ENCODE results near the gene CDK6.
A peak's percentile ranks its signal among the peaks of the same experiment; 100 is the strongest.
"Not testable (repeated sequence)": the region's sequence is repeated elsewhere in the genome, so short reads cannot be mapped to it uniquely, and the experiment has no call there.

Gene CDK6

DNA sequence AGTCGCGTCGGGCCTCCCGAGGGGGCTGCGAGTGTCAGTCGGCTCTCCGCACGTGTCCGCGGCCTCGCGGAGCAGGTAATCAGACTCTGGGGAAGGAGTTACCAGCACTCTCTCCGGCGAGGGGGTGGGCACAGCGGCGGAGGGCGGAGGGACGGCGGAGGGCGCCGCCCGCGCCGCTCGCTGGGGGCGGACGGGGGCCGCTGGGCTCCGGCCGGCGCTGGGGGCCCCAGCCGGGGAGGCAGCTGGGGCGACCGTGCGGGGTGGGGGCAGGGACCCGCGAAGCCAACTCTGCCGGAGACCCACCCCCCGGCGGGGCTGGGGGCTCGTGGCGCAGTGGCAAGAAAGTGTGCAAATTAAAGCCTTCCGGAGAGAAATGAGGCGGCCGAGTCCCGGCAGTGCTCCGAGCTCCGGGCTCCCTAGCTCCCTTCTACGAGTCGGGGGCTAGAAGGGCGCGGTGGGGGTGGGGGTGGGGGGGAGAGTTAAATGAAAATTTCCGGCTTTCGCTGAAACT lies at the start of gene CDK6:
TSS of gene CDK6 (minus strand) at position 85 of the 511 bp plus-strand sequence. CDS start 3,250 bp downstream, outside the sequence.
- DNase-seq (ENCODE audit: low spot score), result peak; percentile 84
- in situ Hi-C loops (cut with MboI; ENCODE audit: low sequenced_read_pairs, unreplicated experiment), result no loop called here
- TF ChIP-seq, protein P1, sequence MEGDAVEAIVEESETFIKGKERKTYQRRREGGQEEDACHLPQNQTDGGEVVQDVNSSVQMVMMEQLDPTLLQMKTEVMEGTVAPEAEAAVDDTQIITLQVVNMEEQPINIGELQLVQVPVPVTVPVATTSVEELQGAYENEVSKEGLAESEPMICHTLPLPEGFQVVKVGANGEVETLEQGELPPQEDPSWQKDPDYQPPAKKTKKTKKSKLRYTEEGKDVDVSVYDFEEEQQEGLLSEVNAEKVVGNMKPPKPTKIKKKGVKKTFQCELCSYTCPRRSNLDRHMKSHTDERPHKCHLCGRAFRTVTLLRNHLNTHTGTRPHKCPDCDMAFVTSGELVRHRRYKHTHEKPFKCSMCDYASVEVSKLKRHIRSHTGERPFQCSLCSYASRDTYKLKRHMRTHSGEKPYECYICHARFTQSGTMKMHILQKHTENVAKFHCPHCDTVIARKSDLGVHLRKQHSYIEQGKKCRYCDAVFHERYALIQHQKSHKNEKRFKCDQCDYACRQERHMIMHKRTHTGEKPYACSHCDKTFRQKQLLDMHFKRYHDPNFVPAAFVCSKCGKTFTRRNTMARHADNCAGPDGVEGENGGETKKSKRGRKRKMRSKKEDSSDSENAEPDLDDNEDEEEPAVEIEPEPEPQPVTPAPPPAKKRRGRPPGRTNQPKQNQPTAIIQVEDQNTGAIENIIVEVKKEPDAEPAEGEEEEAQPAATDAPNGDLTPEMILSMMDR (IDR thresholded peaks at IDR 0.05; ENCODE audit: borderline replicate concordance, control extremely low read depth, extremely low read depth, insufficient read depth, missing control alignments), result no peak

DNA sequence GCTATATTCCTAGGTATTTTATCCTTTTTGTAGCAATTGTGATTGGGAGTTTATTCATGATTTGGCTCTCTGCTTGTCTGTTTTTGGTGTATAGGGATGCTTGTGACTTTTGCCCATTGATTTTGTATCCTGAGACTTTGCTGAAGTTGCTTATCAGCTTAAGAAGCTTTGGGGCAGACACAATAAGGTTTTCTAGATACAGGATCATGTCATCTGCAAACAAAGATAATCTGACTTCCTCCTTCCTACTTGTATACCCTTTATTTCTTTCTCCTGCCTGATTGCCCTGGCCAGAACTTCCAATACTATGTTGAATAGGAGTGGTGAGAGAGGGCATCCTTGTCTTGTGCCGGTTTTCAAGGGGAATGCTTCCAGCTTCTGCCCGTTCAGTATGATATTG lies 49.7 kb upstream of the CDK6 start:
- DNase-seq (ENCODE audit: low spot score); in situ Hi-C loops (cut with MboI; ENCODE audit: low sequenced_read_pairs, unreplicated experiment): not testable (repeated sequence)

DNA sequence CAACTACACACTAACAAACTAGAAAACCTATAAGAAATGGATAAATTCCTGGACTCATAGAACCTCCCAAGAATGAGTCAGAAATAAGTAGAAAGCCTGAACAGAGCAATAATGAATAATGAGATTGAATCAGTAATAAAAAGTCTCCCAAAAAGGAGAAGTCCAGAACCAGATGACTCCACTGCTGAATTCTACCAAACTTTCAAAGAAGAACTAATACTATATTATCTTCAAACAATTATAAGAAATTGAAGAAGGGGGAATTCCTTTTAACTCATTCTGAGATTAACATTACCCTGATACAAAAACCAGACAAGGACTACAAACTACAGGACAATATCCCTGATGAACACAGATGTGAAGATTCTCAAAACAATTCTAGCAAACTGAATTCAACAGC lies 47.8 kb upstream of the CDK6 start:
- TF ChIP-seq, protein P1 (IDR thresholded peaks at IDR 0.05; ENCODE audit: borderline replicate concordance, control extremely low read depth, extremely low read depth, insufficient read depth, missing control alignments), result no peak
- DNase-seq (ENCODE audit: low spot score), result no peak
- in situ Hi-C loops (cut with MboI; ENCODE audit: low sequenced_read_pairs, unreplicated experiment), result no loop called here

DNA sequence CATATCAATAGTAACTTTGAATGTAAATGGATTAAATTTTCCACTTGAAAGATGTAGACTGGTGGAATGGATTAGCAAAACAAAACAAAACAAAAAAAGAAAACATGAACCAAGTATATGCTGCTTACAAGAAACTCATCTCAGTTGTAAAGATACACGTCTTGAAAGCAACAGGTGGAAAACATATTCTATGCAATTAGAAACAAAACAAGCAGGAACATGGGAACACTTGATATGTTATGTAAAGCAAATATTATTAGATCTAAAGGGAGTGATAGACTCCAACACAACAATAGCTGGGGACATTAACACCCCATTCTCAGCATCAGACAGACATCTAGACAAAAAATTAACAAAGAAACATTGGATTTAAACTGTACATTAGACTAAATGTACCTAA lies 46.4 kb upstream of the CDK6 start:
- in situ Hi-C loops (cut with MboI; ENCODE audit: low sequenced_read_pairs, unreplicated experiment), result no loop called here
- TF ChIP-seq, protein P1 (IDR thresholded peaks at IDR 0.05; ENCODE audit: borderline replicate concordance, control extremely low read depth, extremely low read depth, insufficient read depth, missing control alignments), result no peak
- DNase-seq (ENCODE audit: low spot score), result no peak

DNA sequence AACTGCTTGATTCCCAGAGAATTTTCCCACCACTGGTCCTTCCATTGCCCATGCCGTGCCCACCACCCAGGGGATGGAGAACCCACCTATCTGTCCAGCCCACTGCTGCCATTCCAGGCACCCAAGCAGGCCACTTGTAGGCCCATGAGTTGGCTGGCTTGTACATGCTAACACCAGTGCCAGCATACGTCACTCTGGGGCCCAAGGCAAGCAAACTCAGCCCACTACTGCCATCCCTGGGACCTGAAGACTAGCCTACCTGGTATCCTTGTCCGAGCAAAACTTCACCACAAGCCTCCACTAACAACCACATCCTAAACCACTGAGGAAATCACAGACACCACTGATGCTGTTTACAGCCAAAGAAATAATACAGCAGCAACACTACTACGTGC lies 44.7 kb upstream of the CDK6 start:
- in situ Hi-C loops (cut with MboI; ENCODE audit: low sequenced_read_pairs, unreplicated experiment), result no loop called here
- TF ChIP-seq, protein P1 (IDR thresholded peaks at IDR 0.05; ENCODE audit: borderline replicate concordance, control extremely low read depth, extremely low read depth, insufficient read depth, missing control alignments), result no peak
- no peak for DNase-seq (ENCODE audit: low spot score)

DNA sequence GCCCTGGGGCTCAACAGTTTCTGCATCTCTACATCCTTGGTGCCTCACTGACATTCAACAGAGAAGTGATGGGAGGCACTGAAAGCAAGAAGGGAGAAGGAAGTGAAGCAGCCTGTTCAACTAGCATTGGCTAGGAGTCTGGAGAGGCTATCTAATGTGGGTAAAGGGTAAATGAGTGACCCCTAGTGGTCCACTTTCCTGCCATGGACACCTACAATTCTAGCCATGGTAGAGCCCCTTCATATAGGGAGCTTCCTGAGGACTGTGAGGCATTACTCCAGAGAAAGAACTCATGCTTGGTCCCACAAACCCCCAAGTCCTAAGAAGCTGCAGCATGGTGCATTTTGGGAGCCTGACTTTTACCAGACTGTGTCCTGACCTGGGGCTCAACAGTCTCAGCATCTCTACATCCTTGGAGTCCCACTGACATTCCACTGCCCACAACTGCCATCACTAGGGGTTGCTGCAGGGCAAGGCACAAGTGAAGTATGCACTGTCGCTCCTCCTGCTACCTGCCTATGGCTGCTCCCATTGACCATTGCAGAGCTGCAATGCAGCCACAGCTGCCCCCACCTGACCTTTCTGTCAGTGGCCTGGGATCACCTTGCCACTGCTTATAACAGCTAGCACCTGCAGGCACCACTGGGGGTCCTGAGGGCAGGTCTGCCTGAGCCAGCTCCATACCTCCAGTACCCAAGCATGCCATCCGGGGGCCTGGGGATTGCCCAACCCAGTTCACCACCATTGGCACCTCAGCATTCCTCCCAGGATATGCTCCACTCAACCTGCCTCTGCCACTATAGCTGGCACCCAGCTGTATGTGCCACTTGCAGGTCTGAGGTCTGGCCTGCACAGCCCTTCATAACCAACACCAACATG lies 44.1 kb upstream of the CDK6 start:
- DNase-seq (ENCODE audit: low spot score), result peak; percentile 33
- in situ Hi-C loops (cut with MboI; ENCODE audit: low sequenced_read_pairs, unreplicated experiment), result no loop called here
- TF ChIP-seq, protein P1 (IDR thresholded peaks at IDR 0.05; ENCODE audit: borderline replicate concordance, control extremely low read depth, extremely low read depth, insufficient read depth, missing control alignments), result peak; percentile 41

DNA sequence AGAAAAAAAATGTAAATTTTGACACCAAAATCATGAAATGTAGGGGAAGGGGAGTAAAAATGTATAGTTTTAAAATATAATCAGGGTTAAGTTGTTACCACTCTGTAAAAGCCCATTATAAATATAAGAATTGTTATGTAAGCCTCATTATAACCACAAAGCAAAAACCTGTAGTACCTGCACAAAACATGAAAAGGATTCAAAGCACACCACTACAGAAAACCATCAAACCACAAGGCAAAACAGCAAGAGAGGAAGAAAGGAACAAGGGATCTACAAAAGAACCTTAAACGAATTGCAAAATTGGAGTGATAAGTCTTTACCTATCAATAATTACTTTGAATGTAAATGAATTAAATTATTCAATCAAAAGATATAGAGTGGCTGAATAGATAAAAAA lies 41.0 kb upstream of the CDK6 start:
- TF ChIP-seq, protein P1 (IDR thresholded peaks at IDR 0.05; ENCODE audit: borderline replicate concordance, control extremely low read depth, extremely low read depth, insufficient read depth, missing control alignments), result no peak
- DNase-seq (ENCODE audit: low spot score), result no peak
- in situ Hi-C loops (cut with MboI; ENCODE audit: low sequenced_read_pairs, unreplicated experiment), result no loop called here

Measured in GM13976 (cell line).